GM12864 (cell line): ENCODE data around the gene PLA2G6.

ENCODE experiments used
- DNase-seq: peaks from one replicate; pipeline ENCODE4 v3.0.0-alpha.2; 2011; ENCODE audit warnings: low read depth
- H3K4me3 ChIP-seq: 2 replicates; pipeline ENCODE4 v1.5.1; 2011; ENCODE audit warnings: mild to moderate bottlenecking, low read depth, low read length, control low read depth
- TF ChIP-seq, protein P1 (sequence below): IDR thresholded peaks from 2 replicates; pipeline ENCODE4 v1.5.1; 2011; ENCODE audit warnings: low read depth, mild to moderate bottlenecking, moderate library complexity, low read length, control low read depth, inconsistent platforms; ENCODE audit errors: missing control alignments

The PLA2G6 gene

DNA sequence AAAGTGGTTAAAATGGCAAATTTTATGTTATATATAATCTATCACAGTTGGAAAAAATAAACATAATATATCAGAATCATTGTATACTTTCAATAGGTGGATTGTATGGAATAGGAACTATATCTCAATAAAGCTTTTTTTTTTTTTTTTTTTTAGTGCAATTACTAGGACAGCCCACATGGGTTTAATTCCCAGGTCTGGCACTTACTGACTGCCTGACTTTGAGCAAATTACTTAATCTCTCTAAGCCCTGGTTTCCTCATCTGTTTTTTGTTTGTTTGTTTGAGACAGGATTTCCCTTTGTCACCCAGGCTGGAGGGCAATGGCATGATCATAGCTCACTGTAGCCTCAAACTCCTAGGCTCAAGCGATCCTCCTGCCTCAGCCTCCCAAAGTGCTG, 45.0 kb downstream of the PLA2G6 start:
- TF ChIP-seq, protein P1, sequence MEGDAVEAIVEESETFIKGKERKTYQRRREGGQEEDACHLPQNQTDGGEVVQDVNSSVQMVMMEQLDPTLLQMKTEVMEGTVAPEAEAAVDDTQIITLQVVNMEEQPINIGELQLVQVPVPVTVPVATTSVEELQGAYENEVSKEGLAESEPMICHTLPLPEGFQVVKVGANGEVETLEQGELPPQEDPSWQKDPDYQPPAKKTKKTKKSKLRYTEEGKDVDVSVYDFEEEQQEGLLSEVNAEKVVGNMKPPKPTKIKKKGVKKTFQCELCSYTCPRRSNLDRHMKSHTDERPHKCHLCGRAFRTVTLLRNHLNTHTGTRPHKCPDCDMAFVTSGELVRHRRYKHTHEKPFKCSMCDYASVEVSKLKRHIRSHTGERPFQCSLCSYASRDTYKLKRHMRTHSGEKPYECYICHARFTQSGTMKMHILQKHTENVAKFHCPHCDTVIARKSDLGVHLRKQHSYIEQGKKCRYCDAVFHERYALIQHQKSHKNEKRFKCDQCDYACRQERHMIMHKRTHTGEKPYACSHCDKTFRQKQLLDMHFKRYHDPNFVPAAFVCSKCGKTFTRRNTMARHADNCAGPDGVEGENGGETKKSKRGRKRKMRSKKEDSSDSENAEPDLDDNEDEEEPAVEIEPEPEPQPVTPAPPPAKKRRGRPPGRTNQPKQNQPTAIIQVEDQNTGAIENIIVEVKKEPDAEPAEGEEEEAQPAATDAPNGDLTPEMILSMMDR = no peak
- no peak for DNase-seq

DNA sequence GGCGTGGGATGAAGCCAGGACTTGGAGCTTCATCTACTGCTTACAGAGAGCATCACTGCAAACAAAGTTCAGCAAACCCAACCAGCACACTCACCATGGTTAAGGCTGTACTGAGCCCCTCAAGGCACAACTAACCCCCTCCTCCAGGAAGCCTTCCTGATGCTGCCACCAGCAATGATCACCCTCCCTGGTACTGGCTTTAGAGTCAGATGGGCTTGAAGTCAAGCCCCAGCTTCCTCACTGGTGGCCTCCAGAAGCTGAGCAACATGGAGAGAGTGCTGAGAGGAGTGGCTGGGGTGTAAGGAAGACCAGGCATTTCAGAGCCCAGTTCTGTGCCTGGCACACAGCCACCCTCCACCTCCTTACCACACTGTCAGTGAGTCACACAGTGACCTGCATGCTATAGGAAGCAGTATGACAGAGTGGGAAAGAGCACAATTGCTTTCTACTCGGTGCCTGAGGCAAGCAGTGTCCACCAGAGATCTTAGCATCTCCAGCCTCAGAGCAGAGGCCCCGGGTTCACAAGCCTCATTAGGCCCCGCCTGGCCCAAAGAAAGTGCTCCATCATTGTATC, 46.4 kb downstream of the PLA2G6 start:
- TF ChIP-seq, protein P1 = no peak
- DNase-seq = no peak
- no peak overlapping the region for H3K4me3 ChIP-seq

More for the DNA sequence above, 45.0 kb downstream of the PLA2G6 start:
- H3K4me3 ChIP-seq = no peak overlapping the region

DNA sequence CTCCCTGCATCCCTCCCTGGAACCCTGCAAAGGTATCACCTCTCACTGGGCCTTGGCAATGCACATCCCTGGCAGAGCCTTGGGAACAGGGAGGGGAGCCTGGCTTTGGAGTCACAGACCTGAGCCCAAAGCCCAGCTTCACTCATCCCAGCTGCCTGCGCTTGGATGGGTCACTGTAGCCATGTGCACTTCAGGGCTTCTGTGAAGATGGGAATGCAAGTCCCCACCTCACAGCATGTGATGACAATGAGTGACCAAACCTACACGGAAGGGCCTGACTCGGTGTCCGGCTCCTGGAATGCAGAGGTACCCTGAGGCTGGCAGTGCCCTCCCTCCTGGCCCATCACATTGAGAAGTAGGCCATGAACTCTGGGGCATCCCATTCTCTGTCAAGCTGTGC, 48.3 kb downstream of the PLA2G6 start:
- H3K4me3 ChIP-seq = no peak overlapping the region
- TF ChIP-seq, protein P1 = no peak
- DNase-seq = no peak

DNA sequence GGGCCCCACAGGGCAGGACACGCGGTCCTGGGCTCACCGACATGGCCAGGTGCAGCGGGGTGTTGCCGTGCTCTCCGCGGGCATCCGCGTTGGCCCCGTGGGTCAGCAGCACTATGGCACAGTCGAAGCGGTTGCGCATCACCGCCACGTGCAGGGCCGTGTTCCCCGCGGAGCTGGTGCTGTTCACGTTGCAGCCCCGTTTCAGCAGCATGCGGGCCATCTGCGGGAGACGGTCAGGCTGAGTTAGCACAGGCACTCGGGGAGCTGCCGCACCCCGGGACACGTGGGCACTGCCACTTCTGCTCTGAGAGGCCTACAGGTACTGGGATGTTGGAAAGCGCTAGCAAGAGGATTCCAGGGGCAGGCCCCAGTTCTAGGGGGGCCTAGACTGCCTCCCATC, 48.8 kb downstream of the PLA2G6 start:
- TF ChIP-seq, protein P1 = no peak
- H3K4me3 ChIP-seq = no peak overlapping the region
- DNase-seq = no peak

DNA sequence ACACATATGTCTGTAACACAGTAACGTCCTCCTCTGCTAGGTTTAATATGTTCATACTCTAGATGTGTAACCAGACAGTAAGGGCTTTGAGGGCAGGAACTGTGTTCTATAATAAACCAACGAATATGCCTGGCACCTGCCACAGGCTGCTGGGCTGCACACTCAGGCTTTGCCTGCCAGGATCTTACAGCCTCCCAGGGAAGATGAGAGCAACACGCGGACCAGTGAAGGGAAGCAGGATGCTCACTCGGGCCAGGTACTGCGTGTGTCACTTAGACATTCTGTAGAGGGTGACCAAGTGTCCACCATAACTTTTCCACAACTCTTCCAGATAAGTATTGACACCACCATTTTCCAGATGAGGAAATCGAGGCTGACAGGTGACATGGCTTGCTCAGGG, 49.5 kb downstream of the PLA2G6 start:
- DNase-seq = no peak
- no peak overlapping the region for H3K4me3 ChIP-seq
- TF ChIP-seq, protein P1 = no peak

DNA sequence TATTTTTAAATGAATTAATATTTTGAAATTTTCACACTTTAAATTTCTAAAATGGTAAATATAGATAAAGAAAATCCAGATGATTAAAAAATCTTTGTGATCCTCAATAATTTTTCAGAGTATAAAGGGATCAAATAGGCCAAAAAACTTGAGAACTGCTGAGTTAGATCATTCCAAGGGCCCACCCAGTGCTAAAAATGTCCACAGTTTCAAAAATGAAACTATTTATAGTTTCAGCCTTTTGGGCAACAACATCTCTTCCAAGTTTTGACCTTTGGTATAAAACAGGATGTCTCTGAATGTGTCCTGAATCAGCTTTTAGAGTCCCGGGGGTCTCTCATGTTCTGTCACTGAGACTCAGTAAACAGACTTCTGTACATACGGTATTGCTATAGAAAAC, 50.2 kb downstream of the PLA2G6 start:
- TF ChIP-seq, protein P1 = no peak
- DNase-seq = no peak
- no peak overlapping the region for H3K4me3 ChIP-seq

DNA sequence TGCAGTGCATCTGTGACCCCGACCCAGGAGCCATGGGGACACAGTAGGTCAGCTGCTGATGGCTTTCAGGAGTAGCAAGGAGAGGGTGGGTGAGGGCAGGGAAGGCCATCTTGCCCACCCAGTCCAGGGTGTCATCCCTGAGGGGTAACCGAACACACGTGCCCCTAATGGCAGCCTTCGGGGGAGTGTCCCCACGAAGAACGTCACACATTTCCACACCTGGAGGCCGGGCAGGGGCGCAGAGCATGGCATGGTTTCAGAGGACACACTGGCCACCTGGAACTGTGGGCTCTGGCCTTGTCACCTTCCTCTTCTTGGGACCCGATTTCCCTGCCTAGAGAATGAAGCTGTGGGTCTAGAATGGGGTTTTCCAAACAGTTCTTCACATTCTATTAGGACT, 51.8 kb downstream of the PLA2G6 start:
- no peak for DNase-seq
- TF ChIP-seq, protein P1 = no peak
- no peak overlapping the region for H3K4me3 ChIP-seq
